Kidney (tissue), 2 donors: ENCODE data around the gene MUC5AC. TPM values are rescaled to one million over a fixed set of nuclear protein-coding genes. Genes with fewer than 3 reads are reported as not detected.

Source experiments
- polyA plus RNA-seq: library from polyadenylated mRNA; stranded (reverse); fragments of 350-450 nt; fragmentation: Illumina TruSeq; extraction: RNeasy Lipid Tissue Mini Kit (QIAGEN cat#74804); gene quantifications from one replicate; pipeline ENCODE4 v1.2.3, GENCODE V29; 2014; ENCODE audit warnings: low read depth, low replicate concordance; ENCODE audit not compliant: insufficient read depth
- total RNA-seq: library from RNA; stranded (reverse); fragmentation: NEBNext Ultra II Directional; extraction: Animal tissue kit (Norgen Biotek cat#: 25700); gene quantifications from one replicate; pipeline ENCODE4 v1.2.1, GENCODE V29; 2021
- donor health status: DM: yes; HTN: yes; CAD: no.

Gene MUC5AC
- total and polyA plus RNA-seq, 2 donors from 2014 or later: 0.03 TPM; not detected in 1

Other genes with a start within 250 kb of the MUC5AC start
- 82.2 TPM for gene CHID1, start 247.1 kb upstream of the MUC5AC start, total RNA-seq
- gene CHID1, start 247.1 kb upstream of the MUC5AC start, polyA plus RNA-seq: 128 TPM
- gene AP2A2, start 232.1 kb upstream of the MUC5AC start, total RNA-seq: 144 TPM
- gene AP2A2, start 232.1 kb upstream of the MUC5AC start, polyA plus RNA-seq: 76.5 TPM
- gene MUC6, start 121.2 kb upstream of the MUC5AC start, total RNA-seq: 3.0 TPM
- 1.1 TPM for gene MUC6, start 121.2 kb upstream of the MUC5AC start, polyA plus RNA-seq
- not detected for gene MUC2, start 83.1 kb upstream of the MUC5AC start, total RNA-seq
- not detected for gene MUC2, start 83.1 kb upstream of the MUC5AC start, polyA plus RNA-seq
- 0.38 TPM for gene MUC5B, start 65.1 kb downstream of the MUC5AC start, total RNA-seq
- not detected for gene MUC5B, start 65.1 kb downstream of the MUC5AC start, polyA plus RNA-seq
- 65.5 TPM for gene TOLLIP, start 151.7 kb downstream of the MUC5AC start, total RNA-seq
- gene TOLLIP, start 151.7 kb downstream of the MUC5AC start, polyA plus RNA-seq: 88.0 TPM
- gene BRSK2, start 232.0 kb downstream of the MUC5AC start, total RNA-seq: 1.2 TPM
- gene BRSK2, start 232.0 kb downstream of the MUC5AC start, polyA plus RNA-seq: 0.43 TPM